Smooth muscle cell of trachea (primary cell): ENCODE results near the gene KCNN4. TPM values are rescaled to one million over a fixed set of nuclear protein-coding genes. Genes with fewer than 3 reads are reported as not detected.

Experiments
- total RNA-seq: library from RNA; depleted of rRNA; stranded (reverse); fragments of >200 nt; gene quantifications from 2 replicates; pipeline ENCODE4 v1.2.1, GENCODE V29; 2014

Gene KCNN4
- total RNA-seq = 1.0 and 2.6 TPM in 2 replicates

GRCh38 chr19:43780706-43781525, at the start of gene KCNN4:
Gene KCNN4 (minus strand): TSS chr19:43780973. CDS start chr19:43780861, 112 bp downstream.

GRCh38 chr19:43826787-43827754, 46.3 kb upstream of the KCNN4 start, which contains the start of gene ZNF283:
Gene ZNF283 (plus strand): TSS chr19:43827321. CDS start chr19:43833505, 6,184 bp downstream.

GRCh38 chr19:43802216-43802951, 21.6 kb upstream of the KCNN4 start, which contains the start of gene LYPD5:
Gene LYPD5 (minus strand): TSS chr19:43802447. CDS start chr19:43802380, 67 bp downstream.

GRCh38 chr19:43754503-43755255, 26.1 kb downstream of the KCNN4 start, which contains the start of gene SMG9:
Gene SMG9 (minus strand): TSS chr19:43754962. CDS start chr19:43750741, 4,221 bp downstream.

Other genes with a start within 250 kb of the KCNN4 start
- gene ZNF575, start 247.8 kb downstream of the KCNN4 start, total RNA-seq = 0.29 and 0.66 TPM in 2 replicates
- gene XRCC1, start 205.4 kb downstream of the KCNN4 start, total RNA-seq = 13.9 and 21.7 TPM in 2 replicates
- gene PINLYP, start 205.2 kb downstream of the KCNN4 start, total RNA-seq = 2.0 and 8.1 TPM in 2 replicates
- gene IRGQ, start 184.8 kb downstream of the KCNN4 start, total RNA-seq = 11.4 and 11.8 TPM in 2 replicates
- 9.3 and 13.4 TPM in 2 replicates for gene ZNF576, start 184.4 kb downstream of the KCNN4 start, total RNA-seq
- 0.17 TPM in 1 of 2 replicates, not detected in the other for gene SRRM5, start 168.9 kb downstream of the KCNN4 start, total RNA-seq
- gene ZNF428, start 161.3 kb downstream of the KCNN4 start, total RNA-seq = 27.8 and 50.4 TPM in 2 replicates
- 3.8 and 11.6 TPM in 2 replicates for gene CADM4, start 141.1 kb downstream of the KCNN4 start, total RNA-seq
- gene PLAUR, start 110.8 kb downstream of the KCNN4 start, total RNA-seq = 62.7 and 90.9 TPM in 2 replicates
- under 0.01 TPM in 1 of 2 replicates, not detected in the other for gene IRGC, start 64.9 kb downstream of the KCNN4 start, total RNA-seq
- gene SMG9, start 26.0 kb downstream of the KCNN4 start, total RNA-seq = 8.6 and 9.3 TPM in 2 replicates
- gene LYPD5, start 21.5 kb upstream of the KCNN4 start, total RNA-seq = 1.7 TPM in 1 of 2 replicates, not detected in the other
- gene ZNF283, start 46.3 kb upstream of the KCNN4 start, total RNA-seq = 12.6 and 16.6 TPM in 2 replicates
- 4.5 and 6.1 TPM in 2 replicates for gene ZNF404, start 103.0 kb upstream of the KCNN4 start, total RNA-seq
- 18.8 and 22.7 TPM in 2 replicates for gene ZNF45, start 154.3 kb upstream of the KCNN4 start, total RNA-seq
- gene ZNF221, start 170.3 kb upstream of the KCNN4 start, total RNA-seq = 12.9 and 20.5 TPM in 2 replicates
- gene ZNF155, start 203.2 kb upstream of the KCNN4 start, total RNA-seq = 8.6 and 10.9 TPM in 2 replicates
- gene ZNF230, start 222.0 kb upstream of the KCNN4 start, total RNA-seq = 3.8 and 4.8 TPM in 2 replicates
- 4.8 and 8.1 TPM in 2 replicates for gene ZNF222, start 244.4 kb upstream of the KCNN4 start, total RNA-seq